Measurements from ENCODE around the gene FEV. TPM values are rescaled to one million over a fixed set of nuclear protein-coding genes. Genes with fewer than 3 reads are reported as not detected.

Gene FEV
- total RNA-seq (not detected), polyA plus RNA-seq (ENCODE audit: insufficient read length in 2 of 2) (under 1 TPM; 0.11 to 0.14 TPM)
- long read RNA-seq, donor 1 = 0 reads
- long read RNA-seq, donor 2 = 0 reads
- long read RNA-seq, donor 3 = 0 reads
- long read RNA-seq, donor 4 = 0 reads

DNA sequence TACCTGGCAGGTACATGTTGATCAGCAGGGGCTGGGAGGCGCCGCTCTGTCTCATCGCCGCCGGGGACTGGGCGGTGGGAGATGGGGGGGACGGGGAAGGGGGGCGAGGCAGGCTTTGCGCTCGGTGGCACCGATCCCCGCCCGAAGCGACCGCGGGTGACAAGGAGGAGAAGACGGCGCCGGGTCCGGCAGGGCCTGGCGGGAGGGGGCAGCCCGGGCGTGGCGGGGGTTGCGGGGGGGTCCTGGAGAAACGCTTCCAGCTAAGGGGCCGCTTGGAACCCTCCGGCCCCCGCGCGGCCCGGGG, at the start of gene FEV:
FEV (minus strand) TSS at position 164 of the 304 bp plus-strand sequence; CDS start at position 55, 109 bp downstream.
- Histone ChIP-seq H3K9me3 (ENCODE audit: control insufficient read depth, insufficient read depth, low read length) (no peaks in the 10 kb centered on the region), H3K27me3 (ENCODE audit: control insufficient read depth, insufficient read depth, low read length) (peaks cover 94% of the 10 kb centered on the region), H3K4me3 (ENCODE audit: low read depth, low read length) (no peak within 1 kb of the TSS), H3K27ac (ENCODE audit: low read depth, low read length) (no peak within 1 kb of the TSS), H3K36me3 (ENCODE audit: control insufficient read depth, insufficient read depth, low read length) (no peaks in the 10 kb centered on the region), H3K4me1 (ENCODE audit: control insufficient read depth, insufficient read depth, low read length) (peaks cover 44% of the 10 kb centered on the region)
- 1% methylated on average over 29 of the region's 32 CpGs for WGBS (ENCODE audit: insufficient coverage)
- DNase-seq (ENCODE audit: low read depth in 4 of 6, low spot score in 6 of 6) = no peak

DNA sequence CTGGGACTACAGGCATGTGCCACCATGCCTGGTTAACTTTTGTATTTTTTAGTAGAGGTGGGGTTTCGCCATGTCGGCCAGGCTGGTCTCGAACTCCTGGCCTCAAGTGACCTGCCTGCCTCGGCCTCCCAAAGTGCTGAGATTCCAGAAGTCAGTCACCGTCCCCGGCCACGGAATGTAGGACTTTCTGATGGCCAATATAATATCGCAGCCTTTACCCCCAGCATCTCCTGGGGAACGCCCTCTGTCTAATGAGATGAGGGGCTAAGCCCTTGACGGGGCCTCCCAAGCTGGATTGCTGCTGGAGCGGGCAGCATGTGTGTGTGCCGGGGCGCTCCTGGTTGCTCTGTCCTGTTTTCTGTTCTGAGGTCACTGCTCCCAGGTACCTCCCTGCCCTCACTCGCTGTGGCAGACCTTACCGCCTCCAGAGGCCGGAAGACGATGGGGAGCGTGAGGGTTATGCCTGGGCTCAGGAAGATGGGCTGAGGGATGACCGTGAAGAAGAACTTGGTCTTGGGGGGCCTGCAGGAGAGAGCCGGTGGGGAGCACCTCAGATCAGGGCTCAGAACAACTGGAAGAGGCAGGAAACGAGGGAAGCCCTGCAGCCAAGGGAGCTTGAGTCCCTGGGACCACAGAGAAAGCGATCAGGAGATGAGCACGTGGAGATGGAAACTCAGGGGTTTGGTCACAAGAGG, 47.2 kb upstream of the FEV start:
- Histone ChIP-seq H3K27me3 (ENCODE audit: control insufficient read depth, insufficient read depth, low read length) (no peaks in the 10 kb centered on the region), H3K4me1 (ENCODE audit: control insufficient read depth, insufficient read depth, low read length) (peaks cover under 1% of the 10 kb centered on the region), H3K9me3 (ENCODE audit: control insufficient read depth, insufficient read depth, low read length) (no peaks in the 10 kb centered on the region), H3K4me3 (ENCODE audit: low read depth, low read length) (no peak overlapping the region), H3K36me3 (ENCODE audit: control insufficient read depth, insufficient read depth, low read length) (peaks cover 10% of the 10 kb centered on the region), H3K27ac (ENCODE audit: low read depth, low read length) (no peak overlapping the region)
- WGBS (ENCODE audit: insufficient coverage) = 85% methylated on average over 20 of the region's 23 CpGs
- no peak for DNase-seq (ENCODE audit: low read depth in 4 of 6, low spot score in 6 of 6)

DNA sequence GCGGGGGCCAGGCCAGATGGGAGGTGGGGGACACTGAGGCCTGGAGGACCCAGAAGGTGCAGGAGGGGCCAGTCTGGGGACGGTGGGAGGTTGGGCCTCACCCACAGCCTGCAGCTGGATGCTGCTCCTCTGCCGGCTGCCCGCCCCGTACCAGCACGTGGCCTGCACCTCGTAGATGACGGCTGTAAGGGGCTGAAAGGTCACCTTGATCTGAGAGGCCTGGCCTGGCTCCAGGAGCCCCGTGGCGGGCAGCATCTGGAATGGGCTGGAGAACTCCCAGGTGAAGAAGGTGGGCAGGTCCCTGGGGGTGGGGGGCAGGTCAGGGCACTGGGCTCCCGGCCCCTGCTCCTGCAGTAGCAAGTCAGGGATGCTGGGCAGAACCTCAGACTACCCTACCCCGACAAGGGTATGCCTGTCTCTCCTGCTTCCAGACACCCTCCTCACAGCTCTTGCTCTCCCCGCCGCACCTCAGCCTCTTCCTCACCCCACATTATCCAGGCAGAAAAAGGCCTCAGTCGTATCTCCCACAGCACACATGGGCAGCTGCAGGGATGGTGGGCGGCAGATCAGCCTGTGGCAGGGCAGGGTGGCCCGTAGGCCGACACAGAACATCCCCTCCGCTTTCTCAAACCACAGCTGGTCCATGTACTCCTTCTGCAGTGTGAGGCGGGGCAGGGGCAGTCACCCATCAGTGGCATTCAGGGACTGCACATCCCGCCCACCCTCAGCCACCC, 46.2 kb upstream of the FEV start:
- 82% methylated on average over 18 of the region's 21 CpGs for WGBS (ENCODE audit: insufficient coverage)

DNA sequence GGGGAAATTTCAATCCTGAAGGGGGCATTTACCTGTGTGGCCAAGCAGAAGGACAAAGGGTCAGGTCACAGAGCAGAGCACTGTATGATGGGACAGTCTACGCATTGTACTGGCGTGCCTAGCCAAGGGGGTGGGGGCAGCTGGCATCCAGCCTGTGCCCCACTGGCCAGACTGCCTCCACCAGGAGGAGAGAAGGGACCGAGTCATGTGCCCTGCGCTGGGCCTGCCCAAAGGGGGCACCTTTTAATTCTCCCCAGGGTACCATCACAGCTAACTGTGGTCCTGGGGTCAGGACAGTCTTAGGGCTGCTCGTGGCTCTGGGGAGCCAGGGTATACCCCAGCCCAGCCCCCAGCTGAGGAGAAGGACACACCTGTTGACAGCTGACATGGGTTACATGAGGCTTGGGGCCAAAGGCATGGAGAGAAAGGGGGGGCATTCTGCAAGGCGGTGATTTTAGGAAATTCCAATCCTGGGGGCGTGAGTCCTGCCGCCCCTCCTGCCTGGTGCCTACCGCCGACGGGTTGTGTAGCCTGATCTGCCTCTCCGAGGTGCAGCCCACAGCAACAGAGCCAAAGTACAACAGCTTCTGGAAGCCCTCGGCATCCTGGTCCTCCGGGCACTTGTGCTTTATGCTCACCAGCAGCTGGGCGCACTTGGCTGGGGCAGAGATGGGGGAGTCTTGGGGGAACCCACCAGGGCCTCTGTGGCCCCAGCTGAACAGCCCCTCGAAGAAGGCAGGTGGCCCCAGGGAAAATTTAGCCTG, 45.4 kb upstream of the FEV start:
- Histone ChIP-seq H3K36me3 (ENCODE audit: control insufficient read depth, insufficient read depth, low read length) (peaks cover 18% of the 10 kb centered on the region), H3K27ac (ENCODE audit: low read depth, low read length) (no peak overlapping the region), H3K4me3 (ENCODE audit: low read depth, low read length) (no peak overlapping the region), H3K9me3 (ENCODE audit: control insufficient read depth, insufficient read depth, low read length) (no peaks in the 10 kb centered on the region), H3K27me3 (ENCODE audit: control insufficient read depth, insufficient read depth, low read length) (no peaks in the 10 kb centered on the region), H3K4me1 (ENCODE audit: control insufficient read depth, insufficient read depth, low read length) (peaks cover 16% of the 10 kb centered on the region)
- DNase-seq (ENCODE audit: low read depth in 4 of 6, low spot score in 6 of 6) = no peak
- WGBS (ENCODE audit: insufficient coverage) = 85% methylated on average over 15 of the region's 16 CpGs

More for the DNA sequence above, 46.2 kb upstream of the FEV start:
- no peaks in the 10 kb centered on the region for H3K27me3 ChIP-seq (ENCODE audit: control insufficient read depth, insufficient read depth, low read length)
- H3K27ac ChIP-seq (ENCODE audit: low read depth, low read length) = no peak overlapping the region
- peaks cover 12% of the 10 kb centered on the region for H3K36me3 ChIP-seq (ENCODE audit: control insufficient read depth, insufficient read depth, low read length)
- no peaks in the 10 kb centered on the region for H3K9me3 ChIP-seq (ENCODE audit: control insufficient read depth, insufficient read depth, low read length)
- peaks cover 7% of the 10 kb centered on the region for H3K4me1 ChIP-seq (ENCODE audit: control insufficient read depth, insufficient read depth, low read length)
- no peak overlapping the region for H3K4me3 ChIP-seq (ENCODE audit: low read depth, low read length)
- no peak for DNase-seq (ENCODE audit: low read depth in 4 of 6, low spot score in 6 of 6)

DNA sequence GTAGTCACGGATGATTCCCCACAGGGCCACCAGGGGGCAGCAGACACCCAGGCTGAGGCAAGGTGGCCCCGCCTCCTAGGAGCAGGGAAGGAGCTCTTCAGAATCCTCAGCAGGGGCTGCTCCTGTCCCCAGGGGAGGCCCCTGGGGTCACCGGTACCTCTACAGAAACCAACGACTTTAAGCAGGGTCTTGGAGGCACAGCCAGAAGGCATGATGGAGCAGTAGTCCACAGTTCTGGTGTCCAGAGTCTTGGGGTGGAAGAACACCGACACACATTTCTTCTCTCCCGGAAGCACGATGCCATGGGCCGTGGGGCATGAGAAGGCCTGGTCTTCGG, 44.8 kb upstream of the FEV start:
- Histone ChIP-seq H3K4me1 (ENCODE audit: control insufficient read depth, insufficient read depth, low read length) (peaks cover 21% of the 10 kb centered on the region), H3K27me3 (ENCODE audit: control insufficient read depth, insufficient read depth, low read length) (no peaks in the 10 kb centered on the region), H3K27ac (ENCODE audit: low read depth, low read length) (no peak overlapping the region), H3K4me3 (ENCODE audit: low read depth, low read length) (no peak overlapping the region), H3K9me3 (ENCODE audit: control insufficient read depth, insufficient read depth, low read length) (no peaks in the 10 kb centered on the region), H3K36me3 (ENCODE audit: control insufficient read depth, insufficient read depth, low read length) (peaks cover 18% of the 10 kb centered on the region)
- peak in 5 of 6 donors; percentile 49 to 91 (median 71) for DNase-seq (ENCODE audit: low read depth in 4 of 6, low spot score in 6 of 6)
- WGBS (ENCODE audit: insufficient coverage) = 56% methylated on average over 8 of the region's 9 CpGs

DNA sequence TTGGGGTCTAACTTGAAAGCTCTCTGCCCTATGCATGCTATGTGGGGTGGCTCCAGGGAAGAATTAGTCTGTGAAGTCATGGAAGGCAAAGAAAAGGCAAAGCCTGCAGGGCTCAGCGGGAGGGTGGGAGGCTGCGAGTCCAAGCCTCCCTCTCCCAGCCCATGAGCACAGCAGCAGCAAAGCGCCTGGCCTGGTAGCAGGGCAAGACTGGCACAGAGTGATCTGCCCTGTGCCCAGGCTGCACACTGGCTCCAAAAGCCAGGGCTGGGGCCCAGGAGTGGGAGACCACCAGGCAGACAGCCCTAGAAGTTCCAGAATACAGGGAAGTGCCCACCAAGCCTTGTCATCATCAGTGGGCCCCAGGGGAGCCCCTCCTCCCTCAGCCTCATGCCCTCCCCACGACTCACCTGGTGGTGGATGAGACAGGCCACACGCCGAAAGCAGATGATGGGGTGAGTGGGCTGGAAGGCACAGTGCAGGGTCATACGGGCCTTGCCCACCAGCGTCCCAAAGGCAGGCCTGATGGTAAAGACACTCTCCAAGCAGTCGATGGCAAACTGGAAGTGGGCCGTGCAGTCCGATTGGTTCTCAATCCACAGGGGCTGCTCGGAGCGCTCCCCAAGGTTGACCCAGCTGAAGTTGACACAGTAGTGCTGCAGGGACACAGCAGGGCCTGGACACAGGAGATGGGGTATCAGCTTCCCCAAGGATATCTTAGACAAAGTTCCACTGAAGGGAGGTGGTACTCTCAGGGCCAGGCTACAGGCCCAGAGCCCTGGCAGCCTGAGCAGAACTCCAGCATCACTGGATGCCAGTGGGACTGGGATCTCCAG, 44.2 kb upstream of the FEV start:
- Histone ChIP-seq H3K36me3 (ENCODE audit: control insufficient read depth, insufficient read depth, low read length) (peaks cover 18% of the 10 kb centered on the region), H3K4me3 (ENCODE audit: low read depth, low read length) (no peak overlapping the region), H3K9me3 (ENCODE audit: control insufficient read depth, insufficient read depth, low read length) (no peaks in the 10 kb centered on the region), H3K27ac (ENCODE audit: low read depth, low read length) (no peak overlapping the region), H3K27me3 (ENCODE audit: control insufficient read depth, insufficient read depth, low read length) (no peaks in the 10 kb centered on the region), H3K4me1 (ENCODE audit: control insufficient read depth, insufficient read depth, low read length) (peaks cover 21% of the 10 kb centered on the region)
- WGBS (ENCODE audit: insufficient coverage) = 74% methylated on average over 12 of the region's 13 CpGs
- DNase-seq (ENCODE audit: low read depth in 4 of 6, low spot score in 6 of 6) = no peak

DNA sequence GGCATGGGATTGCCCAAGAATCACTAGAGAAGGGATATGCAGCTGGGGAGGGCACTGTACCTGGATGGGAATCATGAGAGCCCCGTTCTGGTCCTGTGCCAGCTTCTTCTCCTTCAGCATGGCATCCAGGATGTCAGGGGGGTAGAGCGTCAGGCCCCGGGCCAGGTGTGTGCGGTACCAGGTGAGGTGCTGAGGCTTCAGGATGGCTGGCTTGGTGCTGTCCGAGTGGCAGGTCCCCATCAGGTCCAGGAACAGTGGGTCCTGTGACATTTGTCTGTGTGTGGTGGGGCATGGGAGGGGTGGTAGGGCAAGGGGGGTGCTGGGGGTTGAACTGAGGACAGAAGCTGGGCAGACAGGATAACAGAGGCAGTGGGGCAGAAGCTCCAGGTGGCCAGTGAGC, 43.2 kb upstream of the FEV start:
- H3K27ac ChIP-seq (ENCODE audit: low read depth, low read length) = no peak overlapping the region
- WGBS (ENCODE audit: insufficient coverage) = 86% methylated on average over 5 of the region's 5 CpGs
- no peak for DNase-seq (ENCODE audit: low read depth in 4 of 6, low spot score in 6 of 6)
- H3K36me3 ChIP-seq (ENCODE audit: control insufficient read depth, insufficient read depth, low read length) = peaks cover 18% of the 10 kb centered on the region
- H3K4me1 ChIP-seq (ENCODE audit: control insufficient read depth, insufficient read depth, low read length) = peaks cover 21% of the 10 kb centered on the region
- H3K9me3 ChIP-seq (ENCODE audit: control insufficient read depth, insufficient read depth, low read length) = no peaks in the 10 kb centered on the region
- no peak overlapping the region for H3K4me3 ChIP-seq (ENCODE audit: low read depth, low read length)
- H3K27me3 ChIP-seq (ENCODE audit: control insufficient read depth, insufficient read depth, low read length) = no peaks in the 10 kb centered on the region

DNA sequence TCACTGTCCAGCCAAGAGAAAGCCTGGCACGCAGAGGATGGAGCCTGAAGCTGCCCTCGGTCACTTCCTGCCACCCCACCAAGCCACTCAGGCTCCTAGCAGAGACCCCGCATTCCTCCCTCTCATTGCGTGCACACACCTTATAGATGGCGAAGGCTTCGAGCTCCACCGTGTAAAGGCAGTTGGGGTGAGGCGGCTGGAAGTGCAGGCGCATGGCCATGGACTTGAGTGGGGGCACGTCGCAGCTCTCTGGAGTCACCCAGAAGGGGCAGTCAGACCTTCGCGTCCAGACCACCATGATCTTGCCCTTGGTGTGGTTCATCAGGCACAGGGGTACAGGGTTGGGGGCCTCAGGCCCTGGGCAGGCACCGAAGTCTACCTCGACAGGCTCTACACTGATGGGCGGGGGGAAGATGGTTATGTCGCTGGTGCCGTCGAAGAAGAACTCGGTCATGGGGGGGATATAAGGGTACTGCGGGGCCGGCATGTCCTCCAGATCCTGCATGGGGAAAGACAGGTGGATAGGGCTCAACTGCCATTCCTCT, 42.6 kb upstream of the FEV start:
- Histone ChIP-seq H3K4me3 (ENCODE audit: low read depth, low read length) (no peak overlapping the region), H3K36me3 (ENCODE audit: control insufficient read depth, insufficient read depth, low read length) (peaks cover 18% of the 10 kb centered on the region), H3K4me1 (ENCODE audit: control insufficient read depth, insufficient read depth, low read length) (peaks cover 21% of the 10 kb centered on the region), H3K27me3 (ENCODE audit: control insufficient read depth, insufficient read depth, low read length) (no peaks in the 10 kb centered on the region), H3K27ac (ENCODE audit: low read depth, low read length) (no peak overlapping the region), H3K9me3 (ENCODE audit: control insufficient read depth, insufficient read depth, low read length) (no peaks in the 10 kb centered on the region)
- DNase-seq (ENCODE audit: low read depth in 4 of 6, low spot score in 6 of 6) = no peak
- 88% methylated on average over 22 of the region's 22 CpGs for WGBS (ENCODE audit: insufficient coverage)

DNA sequence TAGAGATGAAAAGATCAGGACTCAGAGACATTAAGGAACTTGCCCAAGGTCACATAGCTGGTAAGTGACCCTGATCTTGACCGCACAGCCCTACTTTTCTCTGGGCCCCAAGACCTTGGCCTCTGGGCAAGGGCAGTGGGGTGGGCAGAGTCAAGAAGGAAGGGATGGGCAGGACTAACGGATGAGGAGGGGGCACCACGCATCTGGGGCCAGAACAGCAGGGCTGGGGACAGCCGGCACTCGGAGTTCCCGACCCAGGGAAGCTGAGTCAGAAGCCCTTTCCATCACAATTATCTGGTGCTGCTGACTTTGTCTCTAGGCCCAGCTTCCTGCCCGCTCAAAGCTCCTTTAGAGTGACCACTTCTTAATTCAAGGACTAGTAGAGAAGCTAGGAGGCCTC, 42.0 kb upstream of the FEV start:
- Histone ChIP-seq H3K9me3 (ENCODE audit: control insufficient read depth, insufficient read depth, low read length) (no peaks in the 10 kb centered on the region), H3K4me1 (ENCODE audit: control insufficient read depth, insufficient read depth, low read length) (peaks cover 21% of the 10 kb centered on the region), H3K27ac (ENCODE audit: low read depth, low read length) (no peak overlapping the region), H3K27me3 (ENCODE audit: control insufficient read depth, insufficient read depth, low read length) (no peaks in the 10 kb centered on the region), H3K36me3 (ENCODE audit: control insufficient read depth, insufficient read depth, low read length) (peaks cover 20% of the 10 kb centered on the region), H3K4me3 (ENCODE audit: low read depth, low read length) (no peak overlapping the region)
- WGBS (ENCODE audit: insufficient coverage) = 77% methylated on average over 4 of the region's 7 CpGs
- DNase-seq (ENCODE audit: low read depth in 4 of 6, low spot score in 6 of 6) = no peak
